GM12878 (cell line): ENCODE measurements around the gene NRP2. TPM values are rescaled to one million over a fixed set of nuclear protein-coding genes. Genes with fewer than 3 reads are reported as not detected.

Source experiments
- ATAC-seq: fragments of 200-7000 bp; cut with Tn5 transposase; 3 replicates; pipeline ENCODE4 v1.9.1; 2020; ENCODE audit warnings: mild to moderate bottlenecking, moderate library complexity
- BruUV-seq: library from RNA; stranded (reverse); fragments of 400-500 nt; replicated peaks from 2 replicates; lab custom pipeline; 2021; lab: Mats Ljungman, UMichigan
- CTCF ChIA-PET: fragments of 300-600 bp; sonication (Branson Sonifier 250); formaldehyde crosslinking; extraction: SDS; loops from one replicate; lab custom pipeline; 2021; ENCODE audit warnings: inconsistent platforms; lab: Yijun Ruan, JAX
- POLR2A ChIA-PET: fragments of 350-600 bp; formaldehyde crosslinking; extraction: SDS; loops from one replicate; lab custom pipeline; 2021; ENCODE audit warnings: inconsistent platforms; lab: Charles Lee
- RAD21 ChIA-PET: fragments of 300-600 bp; sonication (Branson Sonifier 250); formaldehyde crosslinking; loops from one replicate; lab custom pipeline; 2023; ENCODE audit warnings: antibody characterized with exemption; ENCODE audit not compliant: unreplicated experiment; lab: Charles Lee
- SMC1A ChIA-PET: fragments of 300-600 bp; sonication (Branson Sonifier 250); formaldehyde crosslinking; loops from one replicate; lab custom pipeline; 2023; ENCODE audit not compliant: unreplicated experiment, uncharacterized antibody; lab: Charles Lee
- DNase-seq: peaks from one replicate; pipeline ENCODE4 v3.0.0-alpha.2; 2011; ENCODE audit warnings: low read depth, low spot score
- FAIRE-seq: peaks from 3 replicates; lab custom pipeline; 2011; peaks lifted over from hg19 to GRCh38; lab: Jason Lieb, UNC
- H2AFZ ChIP-seq: 2 replicates; pipeline ENCODE4 v1.6.0; 2011; ENCODE audit warnings: low read depth, low read length, control low read depth; ENCODE audit not compliant: control insufficient read depth
- H3K27ac ChIP-seq: 2 replicates; pipeline ENCODE4 v1.5.1; 2011; ENCODE audit warnings: control low read depth; ENCODE audit not compliant: control insufficient read depth, insufficient read depth
- H3K27me3 ChIP-seq, 2 experiments: replicated peaks in 1 of 2; 2 replicates each; pipeline versions ENCODE4 v1.6.0 to v1.6.1; 2011; ENCODE audit warnings: low read length in 1 of 2; ENCODE audit not compliant: control insufficient read depth in 2 of 2, insufficient read depth in 2 of 2
- H3K36me3 ChIP-seq, 2 experiments: 2 replicates each; pipeline ENCODE4 v1.5.1; 2011; ENCODE audit warnings: low read length in 1 of 2; ENCODE audit not compliant: control insufficient read depth in 2 of 2, insufficient read depth in 2 of 2
- H3K4me1 ChIP-seq: 2 replicates; pipeline ENCODE4 v1.6.1; 2011; ENCODE audit warnings: mild to moderate bottlenecking, low read length, moderate library complexity, mixed read lengths; ENCODE audit not compliant: control insufficient read depth, insufficient read depth
- H3K4me2 ChIP-seq: 2 replicates; pipeline ENCODE4 v1.6.0; 2011; ENCODE audit warnings: control low read depth; ENCODE audit not compliant: control insufficient read depth, insufficient read depth
- H3K4me3 ChIP-seq: fragments of 200-600 bp; sonication (generic); 2 replicates; pipeline ENCODE4 v1.5.1; 2016
- H3K79me2 ChIP-seq: 2 replicates; pipeline ENCODE4 v1.6.0; 2011; ENCODE audit warnings: low read length; ENCODE audit not compliant: control insufficient read depth, insufficient read depth
- H3K9ac ChIP-seq: 2 replicates; pipeline ENCODE4 v1.8.0; 2011; ENCODE audit warnings: low read length, control low read depth, mixed read lengths; ENCODE audit not compliant: control insufficient read depth, insufficient read depth
- H3K9me3 ChIP-seq: replicated peaks from 3 replicates; pipeline ENCODE4 v1.5.1; 2011; ENCODE audit warnings: mild to moderate bottlenecking, low read length; ENCODE audit not compliant: control insufficient read depth, insufficient read depth
- H4K20me1 ChIP-seq: 2 replicates; pipeline ENCODE4 v1.6.0; 2011; ENCODE audit not compliant: control insufficient read depth, insufficient read depth
- BHLHE40 ChIP-seq, 2 experiments: fragments of 450-650 bp in 1 of 2; IDR thresholded peaks; 2 replicates each; pipeline ENCODE4 v1.6.1; 2011 to 2017; ENCODE audit warnings: low read depth in 2 of 2, borderline replicate concordance in 1 of 2, improper control_type of control experiment in 1 of 2, low read length in 1 of 2, mild to moderate bottlenecking in 1 of 2
- BRCA1 ChIP-seq: IDR thresholded peaks from 2 replicates; pipeline ENCODE4 v1.6.1; 2011; ENCODE audit warnings: low read depth, low read length, improper control_type of control experiment
- GABPA ChIP-seq: IDR thresholded peaks from 2 replicates; pipeline ENCODE4 v1.6.1; 2014; ENCODE audit warnings: antibody characterized with exemption, low read depth, mild to moderate bottlenecking, inconsistent platforms
- MEF2B ChIP-seq: fragments of 450-650 bp; IDR thresholded peaks from 2 replicates; pipeline ENCODE4 v1.6.1; 2018; ENCODE audit warnings: mild to moderate bottlenecking, moderate library complexity; ENCODE audit not compliant: partially characterized antibody, poor library complexity, severe bottlenecking
- PAX8 ChIP-seq: fragments of 450-650 bp; IDR thresholded peaks from 2 replicates; pipeline ENCODE4 v1.6.1; 2017; ENCODE audit warnings: mild to moderate bottlenecking, moderate library complexity
- RUNX3 ChIP-seq: IDR thresholded peaks from 2 replicates; pipeline ENCODE4 v1.6.1; 2012; ENCODE audit warnings: low read length, inconsistent platforms
- SMAD1 ChIP-seq: fragments of 450-650 bp; IDR thresholded peaks from 2 replicates; pipeline ENCODE4 v1.6.1; 2018; ENCODE audit warnings: mild to moderate bottlenecking, low read depth; ENCODE audit not compliant: partially characterized antibody
- SPI1 ChIP-seq: IDR thresholded peaks from 2 replicates; pipeline ENCODE4 v1.6.1; 2011; ENCODE audit warnings: low read depth, mild to moderate bottlenecking, low read length, moderate library complexity, borderline replicate concordance; ENCODE audit not compliant: insufficient read depth
- STAT1 ChIP-seq: fragments of 450-650 bp; conservative IDR thresholded peaks from 2 replicates; pipeline ENCODE4 v1.6.1; 2014; ENCODE audit warnings: antibody characterized with exemption, mild to moderate bottlenecking
- WGBS: methylation state at CpG from one replicate; pipeline ENCODE4 v1.1.6; 2016; ENCODE audit warnings: low lambda C conversion rate; ENCODE audit not compliant: insufficient replicate concordance, insufficient coverage; ENCODE audit errors: missing lambda C conversion rate; 5-methylcytosine and 5-hydroxymethylcytosine counted together
- in situ Hi-C: fragments of 300-500 bp; cut with MboI; formaldehyde crosslinking; loops from 9 replicates; pipeline ENCODE4 v1.14.3; 2018; ENCODE audit warnings: mixed read lengths
- intact Hi-C: fragments of 100-400 bp; cut with micrococcal nuclease; formaldehyde crosslinking; loops from one replicate; pipeline ENCODE4 v1.14.2; 2022; ENCODE audit not compliant: unreplicated experiment
- polyA plus RNA-seq, 11 experiments: library from polyadenylated mRNA; depleted of rRNA in 4 of 11; unstranded in 6 of 11; stranded (reverse) in 5 of 11; fragments of >200 nt; fragmentation: Nextera tagmentation in 4 of 11; fragmentation: Illumina TruSeq in 1 of 11; extraction: Ambion mirVana in 4 of 11; extraction: Trizol in 1 of 11; gene quantifications; 1 replicate in 1 of 11; 2 replicates in 10 of 11; pipeline versions ENCODE4 v1.2.1 to v1.2.3, GENCODE V29; 2011 to 2016; ENCODE audit warnings: inconsistent platforms in 2 of 11, missing spikeins in 2 of 11, low read depth in 1 of 11
- total RNA-seq, 4 experiments: library from RNA; depleted of rRNA in 3 of 4; stranded (reverse); fragments of >200 nt in 3 of 4; fragmentation: Illumina TruSeq in 1 of 4; extraction: Trizol in 1 of 4; gene quantifications; 2 replicates each; pipeline versions ENCODE4 v1.2.1 to v1.2.3, GENCODE V29; 2013 to 2021
- TF ChIP-seq, protein P1 (sequence below): IDR thresholded peaks from 2 replicates; pipeline ENCODE4 v1.6.1; 2012; ENCODE audit warnings: improper control_type of control experiment, low read depth, low read length; ENCODE audit not compliant: insufficient replicate concordance
- TF ChIP-seq, protein P2 (sequence below): IDR thresholded peaks from 2 replicates; pipeline ENCODE4 v1.6.1; 2011; ENCODE audit warnings: low read depth, low read length, improper control_type of control experiment, borderline replicate concordance

NRP2 gene
- total and polyA plus RNA-seq, 10 of the 15 experiments (the other 5 are each of a cell fraction or from before 2014, with no cell fraction given), result 0.06 to 1.2 (median 0.46) TPM

DNA sequence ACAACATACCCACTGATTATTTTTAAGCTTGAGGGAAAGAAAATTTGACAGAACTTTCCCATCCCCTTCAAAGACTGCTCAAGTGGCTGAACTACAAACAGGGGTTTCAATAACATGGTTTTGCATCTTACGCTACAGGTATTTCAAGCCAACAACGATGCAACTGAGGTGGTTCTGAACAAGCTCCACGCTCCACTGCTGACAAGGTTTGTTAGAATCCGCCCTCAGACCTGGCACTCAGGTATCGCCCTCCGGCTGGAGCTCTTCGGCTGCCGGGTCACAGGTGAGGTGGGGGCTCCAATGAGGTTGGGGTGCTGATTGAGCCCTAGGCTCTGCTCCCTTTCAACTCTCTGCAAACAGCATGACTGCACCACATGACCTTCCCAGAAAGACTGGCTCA is 58.1 kb downstream of the NRP2 start (continued):
- TF ChIP-seq STAT1, result no peak
- TF ChIP-seq MEF2B, result no peak
- TF ChIP-seq BHLHE40 (IDR thresholded peaks at IDR 0.05; ENCODE audit: borderline replicate concordance in 1 of 2, low read depth in 2 of 2, low read length in 1 of 2), result no peak
- TF ChIP-seq RUNX3, result no peak
- TF ChIP-seq, protein P1, sequence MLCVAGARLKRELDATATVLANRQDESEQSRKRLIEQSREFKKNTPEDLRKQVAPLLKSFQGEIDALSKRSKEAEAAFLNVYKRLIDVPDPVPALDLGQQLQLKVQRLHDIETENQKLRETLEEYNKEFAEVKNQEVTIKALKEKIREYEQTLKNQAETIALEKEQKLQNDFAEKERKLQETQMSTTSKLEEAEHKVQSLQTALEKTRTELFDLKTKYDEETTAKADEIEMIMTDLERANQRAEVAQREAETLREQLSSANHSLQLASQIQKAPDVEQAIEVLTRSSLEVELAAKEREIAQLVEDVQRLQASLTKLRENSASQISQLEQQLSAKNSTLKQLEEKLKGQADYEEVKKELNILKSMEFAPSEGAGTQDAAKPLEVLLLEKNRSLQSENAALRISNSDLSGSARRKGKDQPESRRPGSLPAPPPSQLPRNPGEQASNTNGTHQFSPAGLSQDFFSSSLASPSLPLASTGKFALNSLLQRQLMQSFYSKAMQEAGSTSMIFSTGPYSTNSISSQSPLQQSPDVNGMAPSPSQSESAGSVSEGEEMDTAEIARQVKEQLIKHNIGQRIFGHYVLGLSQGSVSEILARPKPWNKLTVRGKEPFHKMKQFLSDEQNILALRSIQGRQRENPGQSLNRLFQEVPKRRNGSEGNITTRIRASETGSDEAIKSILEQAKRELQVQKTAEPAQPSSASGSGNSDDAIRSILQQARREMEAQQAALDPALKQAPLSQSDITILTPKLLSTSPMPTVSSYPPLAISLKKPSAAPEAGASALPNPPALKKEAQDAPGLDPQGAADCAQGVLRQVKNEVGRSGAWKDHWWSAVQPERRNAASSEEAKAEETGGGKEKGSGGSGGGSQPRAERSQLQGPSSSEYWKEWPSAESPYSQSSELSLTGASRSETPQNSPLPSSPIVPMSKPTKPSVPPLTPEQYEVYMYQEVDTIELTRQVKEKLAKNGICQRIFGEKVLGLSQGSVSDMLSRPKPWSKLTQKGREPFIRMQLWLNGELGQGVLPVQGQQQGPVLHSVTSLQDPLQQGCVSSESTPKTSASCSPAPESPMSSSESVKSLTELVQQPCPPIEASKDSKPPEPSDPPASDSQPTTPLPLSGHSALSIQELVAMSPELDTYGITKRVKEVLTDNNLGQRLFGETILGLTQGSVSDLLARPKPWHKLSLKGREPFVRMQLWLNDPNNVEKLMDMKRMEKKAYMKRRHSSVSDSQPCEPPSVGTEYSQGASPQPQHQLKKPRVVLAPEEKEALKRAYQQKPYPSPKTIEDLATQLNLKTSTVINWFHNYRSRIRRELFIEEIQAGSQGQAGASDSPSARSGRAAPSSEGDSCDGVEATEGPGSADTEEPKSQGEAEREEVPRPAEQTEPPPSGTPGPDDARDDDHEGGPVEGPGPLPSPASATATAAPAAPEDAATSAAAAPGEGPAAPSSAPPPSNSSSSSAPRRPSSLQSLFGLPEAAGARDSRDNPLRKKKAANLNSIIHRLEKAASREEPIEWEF, result no peak
- TF ChIP-seq, all 136 proteins: peak for 0

DNA sequence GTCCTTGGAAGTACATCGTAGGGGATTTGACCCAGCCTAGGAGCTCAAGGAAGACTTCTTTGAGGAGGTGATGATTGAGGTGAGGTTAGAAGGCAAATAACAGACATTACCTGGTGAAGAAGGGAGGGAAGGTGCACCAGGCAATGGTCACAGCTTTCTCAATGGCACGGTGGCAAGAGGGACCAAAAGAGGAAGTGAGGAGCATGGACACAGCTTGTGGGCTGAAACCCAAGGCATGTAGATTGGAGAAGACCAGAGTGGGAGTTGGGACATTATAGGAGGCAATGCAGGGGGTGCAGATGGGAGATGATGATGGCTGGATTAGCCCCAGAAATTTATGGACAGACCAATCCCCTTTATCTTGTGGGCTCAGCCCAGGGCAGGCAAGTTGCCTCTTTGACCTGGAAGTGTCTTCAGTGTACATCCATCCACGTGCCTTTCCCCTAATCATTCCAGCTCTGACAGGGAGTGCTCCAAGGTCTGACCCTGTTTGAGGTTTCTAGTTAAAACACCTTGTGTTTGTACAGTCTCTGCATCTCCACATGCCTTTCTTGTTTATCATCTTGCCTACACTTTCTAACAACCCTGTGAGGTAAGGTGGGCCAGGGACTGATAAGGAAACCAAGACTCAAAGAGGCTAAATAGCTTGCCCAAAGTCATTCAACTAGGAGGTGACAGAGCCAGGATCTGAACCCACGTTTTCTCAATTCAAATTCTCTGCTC is 59.1 kb downstream of the NRP2 start:
- in situ Hi-C loops (no loop called here), intact Hi-C loops (no loop called here)
- no peak for ATAC-seq
- TF ChIP-seq PAX8 (no peak), SPI1 (peak; percentile 59; the same call in 1 of the 2 replicates), GABPA (no peak), BRCA1 (no peak), SMAD1 (no peak)
- TF ChIP-seq, protein P2, sequence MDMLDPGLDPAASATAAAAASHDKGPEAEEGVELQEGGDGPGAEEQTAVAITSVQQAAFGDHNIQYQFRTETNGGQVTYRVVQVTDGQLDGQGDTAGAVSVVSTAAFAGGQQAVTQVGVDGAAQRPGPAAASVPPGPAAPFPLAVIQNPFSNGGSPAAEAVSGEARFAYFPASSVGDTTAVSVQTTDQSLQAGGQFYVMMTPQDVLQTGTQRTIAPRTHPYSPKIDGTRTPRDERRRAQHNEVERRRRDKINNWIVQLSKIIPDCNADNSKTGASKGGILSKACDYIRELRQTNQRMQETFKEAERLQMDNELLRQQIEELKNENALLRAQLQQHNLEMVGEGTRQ, result no peak
- Histone ChIP-seq H3K79me2 (no peaks in the 10 kb centered on the region), H3K4me1 (no peaks in the 10 kb centered on the region), H3K9me3 (no peaks in the 10 kb centered on the region), H3K9ac (no peak overlapping the region), H3K4me2 (no peak overlapping the region), H3K4me3 (no peak overlapping the region), H3K36me3 (no peaks in the 10 kb centered on the region), H3K27me3 (no peaks in the 10 kb centered on the region; a peak in 1 of 4 replicates), H4K20me1 (no peaks in the 10 kb centered on the region), H3K27ac (no peak overlapping the region), H2AFZ (no peak overlapping the region)
- BruUV-seq, result no TSS peak
- no peak for FAIRE-seq
- SMC1A ChIA-PET, result no interaction called here
- CTCF ChIA-PET, result interaction anchor here (1.3 kb wide), 1 partner anchor 30 kb away, joined by 3 read pairs; no protein-coding TSS in a partner anchor
- DNase-seq, result no peak
- RAD21 ChIA-PET, result no interaction called here
- WGBS, result 5% methylated on average over 4 of the region's 4 CpGs
- POLR2A ChIA-PET, result no interaction called here
